SK-N-SH (cell line): ENCODE results near the gene ALDOA.

ENCODE experiments used
- FOXJ3 ChIP-seq: sonication (generic); formaldehyde crosslinking; IDR thresholded peaks from 2 replicates; pipeline ENCODE4 v1.5.1; 2020; ENCODE audit warnings: mild to moderate bottlenecking, missing genetic modification reagents
- GATA2 ChIP-seq: sonication (generic); formaldehyde crosslinking; IDR thresholded peaks from 2 replicates; pipeline ENCODE4 v1.5.0; 2020; ENCODE audit warnings: mild to moderate bottlenecking, missing genetic modification reagents
- JUND ChIP-seq: IDR thresholded peaks from 2 replicates; pipeline ENCODE4 v1.4.0; 2012
- POLR2AphosphoS5 ChIP-seq: IDR thresholded peaks from 2 replicates; pipeline ENCODE4 v1.6.1; 2012; ENCODE audit warnings: low read depth, low read length
- RAD21 ChIP-seq: IDR thresholded peaks from 2 replicates; pipeline ENCODE4 v1.6.1; 2012; ENCODE audit warnings: mild to moderate bottlenecking, low read length
- TAF1 ChIP-seq: IDR thresholded peaks from 2 replicates; pipeline ENCODE4 v1.6.1; 2012; ENCODE audit warnings: low read depth, mild to moderate bottlenecking, low read length, moderate library complexity, borderline replicate concordance
- TF ChIP-seq, protein P1 (sequence below): fragments of 200-600 bp; sonication (generic); IDR thresholded peaks from 2 replicates; pipeline ENCODE4 v1.6.1; 2017; ENCODE audit warnings: antibody characterized with exemption, mild to moderate bottlenecking, moderate library complexity
- TF ChIP-seq, protein P2 (sequence below): IDR thresholded peaks from 2 replicates; pipeline ENCODE4 v1.4.0; 2012; ENCODE audit warnings: low read depth
- TF ChIP-seq, protein P3 (sequence below): fragments of 150-350 bp; IDR thresholded peaks from 2 replicates; pipeline ENCODE4 v1.6.1; 2017; ENCODE audit warnings: antibody characterized with exemption, low read length, low read depth, borderline replicate concordance

DNA sequence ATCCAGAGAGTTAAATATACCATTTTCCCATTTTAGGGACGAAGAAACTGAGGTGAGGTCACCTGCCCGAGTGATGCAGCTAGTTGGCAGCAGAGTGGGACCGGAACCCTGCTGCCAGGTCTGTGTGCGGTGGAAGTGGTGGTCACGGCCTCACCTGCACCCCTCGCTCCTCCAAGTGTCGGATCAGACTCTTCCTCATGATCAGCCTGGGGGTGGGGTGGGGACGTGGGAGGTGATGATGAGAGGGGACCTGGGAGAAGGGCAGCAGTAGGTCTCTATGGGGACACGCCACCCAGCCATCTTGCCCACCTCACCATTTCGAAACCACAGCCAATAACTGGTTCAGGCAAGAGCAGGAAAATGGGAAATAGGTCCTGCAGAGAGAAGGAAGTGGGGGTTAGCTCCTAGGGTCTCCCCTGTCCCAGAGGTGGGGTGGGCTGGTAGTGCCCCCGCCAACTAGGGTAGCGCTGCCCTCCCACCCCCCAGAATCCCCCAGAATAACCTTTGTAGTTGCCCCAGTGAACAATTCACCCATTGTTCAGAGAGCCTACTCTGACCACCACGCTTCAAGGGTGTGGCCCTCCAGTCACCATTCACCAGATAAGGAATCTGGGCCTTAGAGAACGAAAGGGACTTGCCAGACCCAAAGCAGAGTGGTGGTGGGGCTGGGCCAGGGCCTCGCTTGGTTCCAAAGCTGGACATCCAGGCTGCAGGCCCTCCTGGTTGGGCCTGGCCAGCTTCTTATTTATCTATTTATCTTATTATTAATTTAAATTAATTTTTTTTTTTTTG is 42.7 kb downstream of the ALDOA start:
- TF ChIP-seq, protein P1, sequence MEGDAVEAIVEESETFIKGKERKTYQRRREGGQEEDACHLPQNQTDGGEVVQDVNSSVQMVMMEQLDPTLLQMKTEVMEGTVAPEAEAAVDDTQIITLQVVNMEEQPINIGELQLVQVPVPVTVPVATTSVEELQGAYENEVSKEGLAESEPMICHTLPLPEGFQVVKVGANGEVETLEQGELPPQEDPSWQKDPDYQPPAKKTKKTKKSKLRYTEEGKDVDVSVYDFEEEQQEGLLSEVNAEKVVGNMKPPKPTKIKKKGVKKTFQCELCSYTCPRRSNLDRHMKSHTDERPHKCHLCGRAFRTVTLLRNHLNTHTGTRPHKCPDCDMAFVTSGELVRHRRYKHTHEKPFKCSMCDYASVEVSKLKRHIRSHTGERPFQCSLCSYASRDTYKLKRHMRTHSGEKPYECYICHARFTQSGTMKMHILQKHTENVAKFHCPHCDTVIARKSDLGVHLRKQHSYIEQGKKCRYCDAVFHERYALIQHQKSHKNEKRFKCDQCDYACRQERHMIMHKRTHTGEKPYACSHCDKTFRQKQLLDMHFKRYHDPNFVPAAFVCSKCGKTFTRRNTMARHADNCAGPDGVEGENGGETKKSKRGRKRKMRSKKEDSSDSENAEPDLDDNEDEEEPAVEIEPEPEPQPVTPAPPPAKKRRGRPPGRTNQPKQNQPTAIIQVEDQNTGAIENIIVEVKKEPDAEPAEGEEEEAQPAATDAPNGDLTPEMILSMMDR: no peak
- TF ChIP-seq, protein P2, sequence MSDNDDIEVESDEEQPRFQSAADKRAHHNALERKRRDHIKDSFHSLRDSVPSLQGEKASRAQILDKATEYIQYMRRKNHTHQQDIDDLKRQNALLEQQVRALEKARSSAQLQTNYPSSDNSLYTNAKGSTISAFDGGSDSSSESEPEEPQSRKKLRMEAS: no peak
- TF ChIP-seq, protein P3, sequence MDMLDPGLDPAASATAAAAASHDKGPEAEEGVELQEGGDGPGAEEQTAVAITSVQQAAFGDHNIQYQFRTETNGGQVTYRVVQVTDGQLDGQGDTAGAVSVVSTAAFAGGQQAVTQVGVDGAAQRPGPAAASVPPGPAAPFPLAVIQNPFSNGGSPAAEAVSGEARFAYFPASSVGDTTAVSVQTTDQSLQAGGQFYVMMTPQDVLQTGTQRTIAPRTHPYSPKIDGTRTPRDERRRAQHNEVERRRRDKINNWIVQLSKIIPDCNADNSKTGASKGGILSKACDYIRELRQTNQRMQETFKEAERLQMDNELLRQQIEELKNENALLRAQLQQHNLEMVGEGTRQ: no peak
- no peak for TF ChIP-seq RAD21
- TF ChIP-seq JUND: no peak
- TF ChIP-seq GATA2 (CRISPR knock-in tag): no peak
- no peak for TF ChIP-seq TAF1
- TF ChIP-seq POLR2AphosphoS5: no peak
- no peak for TF ChIP-seq FOXJ3
